Non-pigmented ciliary epithelial cell (primary cell): ENCODE measurements around the gene ELOVL2.
"Not testable (repeated sequence)": the region's sequence is repeated elsewhere in the genome, so short reads cannot be mapped to it uniquely, and the experiment has no call there.

ENCODE experiments used
- DNase-seq: peaks from one replicate; pipeline ENCODE4 v3.0.0-alpha.2; 2010; ENCODE audit warnings: low read depth

The ELOVL2 gene

DNA sequence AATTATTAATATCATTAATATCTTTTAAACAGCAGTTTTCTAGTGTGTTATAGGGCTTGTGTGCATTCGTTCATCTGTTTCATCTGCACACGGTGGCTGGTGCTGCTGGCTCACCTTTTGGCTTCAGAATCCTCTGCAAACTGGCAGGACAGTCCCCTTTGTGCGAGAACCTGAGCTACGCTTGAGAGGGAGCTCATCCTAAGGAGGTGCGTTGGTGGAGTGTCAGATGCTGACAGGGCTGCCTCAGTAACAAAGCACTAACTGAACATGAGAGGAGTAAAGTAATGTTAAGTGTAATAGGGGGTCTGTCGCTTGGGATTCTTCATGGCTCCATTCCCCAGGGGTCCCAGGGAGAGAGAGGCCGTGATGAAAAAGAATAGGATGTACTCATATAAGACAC, 22.4 kb downstream of the ELOVL2 start:
- no peak for DNase-seq

DNA sequence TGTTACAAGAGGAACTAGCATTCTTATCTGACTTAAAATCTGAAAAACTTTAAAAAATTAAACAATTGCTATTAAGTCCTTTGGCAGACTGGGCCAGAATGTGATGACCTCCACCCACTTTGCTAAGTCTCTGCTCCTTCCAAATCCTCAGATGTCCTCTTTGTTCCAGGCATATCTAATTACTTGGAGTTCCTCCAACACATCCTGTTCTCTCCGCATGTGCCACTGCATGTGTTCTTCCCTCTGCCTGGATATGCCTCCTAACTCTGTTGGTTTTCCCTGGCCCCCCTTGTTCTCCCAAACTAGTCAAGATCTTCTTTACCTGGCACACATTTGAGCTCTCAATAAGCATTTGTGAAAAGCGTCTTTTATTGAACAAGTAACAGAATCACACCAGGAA, 23.1 kb downstream of the ELOVL2 start:
- DNase-seq, result no peak

DNA sequence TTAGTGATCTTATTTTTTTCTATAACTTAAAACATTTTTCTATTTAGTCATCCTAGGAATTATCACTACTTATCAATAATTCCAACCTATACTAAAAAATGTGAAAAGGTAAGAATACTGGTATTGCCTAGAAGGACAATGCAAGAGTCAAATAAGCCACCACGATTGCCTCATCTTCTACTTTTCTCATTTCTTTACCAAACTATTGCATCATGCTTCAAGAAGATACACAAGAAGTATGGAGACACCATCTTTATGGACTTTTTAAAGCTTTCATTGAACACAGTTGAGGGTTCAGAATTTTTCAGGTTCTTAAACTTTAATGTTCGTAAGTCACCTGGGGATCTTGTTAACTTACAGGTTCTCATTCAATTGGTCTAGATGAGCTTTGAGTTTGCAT, 25.9 kb downstream of the ELOVL2 start:
- DNase-seq, result no peak

GRCh38 chr6:11017090-11017489, 27.0 kb downstream of the ELOVL2 start:
- DNase-seq, result no peak

GRCh38 chr6:11016452-11016851, 27.7 kb downstream of the ELOVL2 start:
- DNase-seq, result no peak

DNA sequence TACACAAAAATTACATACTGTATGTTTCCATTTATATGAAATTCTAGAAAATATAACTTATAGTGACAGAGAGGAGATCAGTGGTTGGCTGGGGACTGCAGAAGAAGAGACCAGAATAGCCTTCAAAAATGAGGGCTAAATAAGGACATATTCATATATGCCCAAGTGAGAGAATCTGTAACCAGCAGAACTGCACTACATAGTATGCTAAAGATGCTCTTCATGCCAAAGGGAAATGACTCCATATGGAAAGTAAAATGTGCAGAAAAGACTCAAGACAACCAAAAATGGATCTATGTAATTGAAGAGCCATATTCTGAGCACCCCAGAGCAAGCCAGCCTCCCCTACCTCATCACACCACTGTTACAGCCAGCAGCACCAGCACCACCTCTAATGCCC, 29.0 kb downstream of the ELOVL2 start:
- no peak for DNase-seq

DNA sequence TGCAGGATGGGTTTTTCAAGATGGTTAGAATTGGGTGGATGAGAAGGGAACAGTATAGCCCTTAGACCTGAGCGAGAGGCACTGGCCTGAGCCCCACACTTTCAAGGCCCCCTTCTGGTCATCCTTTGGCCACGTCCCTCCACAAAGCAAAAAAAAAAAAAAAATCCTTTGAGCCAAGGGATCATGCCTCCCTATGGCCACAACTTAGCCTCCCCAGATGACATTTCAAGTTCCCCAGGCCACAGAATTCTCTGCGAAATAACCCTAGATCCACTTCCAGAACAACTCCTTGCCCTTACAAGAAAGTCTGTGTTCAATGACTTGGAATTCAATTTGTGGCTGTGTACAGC, 30.4 kb downstream of the ELOVL2 start:
- DNase-seq, result no peak

GRCh38 chr6:11012976-11013720, 31.0 kb downstream of the ELOVL2 start:
- DNase-seq, result no peak

GRCh38 chr6:11012295-11012754, 31.8 kb downstream of the ELOVL2 start:
- no peak for DNase-seq

DNA sequence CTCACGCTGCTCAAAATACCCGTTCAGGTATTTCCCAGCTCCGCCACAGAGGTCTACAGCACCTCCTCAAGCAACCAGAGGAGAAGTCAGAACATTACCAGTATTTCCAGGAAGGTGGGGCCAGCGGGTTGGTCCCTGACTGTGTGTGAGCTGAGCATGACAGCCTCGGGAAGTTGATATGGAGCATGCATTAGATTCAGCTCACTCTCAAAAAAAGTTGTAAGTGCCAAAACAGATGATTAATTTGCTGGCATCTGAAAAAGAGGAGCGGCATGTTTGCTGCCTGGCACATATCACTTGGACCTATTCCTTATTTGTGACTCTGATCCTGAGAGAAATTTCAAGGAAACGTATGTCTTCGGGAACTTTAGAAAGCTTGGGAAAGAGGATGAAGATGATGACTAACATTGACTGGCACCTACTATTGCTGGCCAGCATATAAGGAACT, 32.3 kb downstream of the ELOVL2 start:
- no peak for DNase-seq

DNA sequence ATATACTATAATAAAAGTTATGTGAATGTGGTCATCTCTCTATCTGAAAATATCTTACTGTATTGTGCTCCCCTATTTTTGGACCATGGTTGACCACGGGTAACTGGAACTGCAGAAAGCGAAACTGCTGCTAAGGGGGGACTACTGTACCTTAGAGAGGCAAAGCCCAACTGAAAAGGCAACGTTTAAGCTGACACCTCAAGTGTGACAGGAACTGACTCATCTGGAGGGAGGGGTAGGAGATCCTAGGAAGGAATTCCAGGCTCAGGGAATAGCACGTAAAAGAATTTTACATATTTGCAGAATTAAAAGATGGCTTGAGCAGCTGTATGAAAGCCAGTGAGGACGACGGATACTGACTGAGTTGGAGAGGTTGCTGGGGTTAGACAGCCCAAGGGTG, 34.8 kb downstream of the ELOVL2 start:
- no peak for DNase-seq

DNA sequence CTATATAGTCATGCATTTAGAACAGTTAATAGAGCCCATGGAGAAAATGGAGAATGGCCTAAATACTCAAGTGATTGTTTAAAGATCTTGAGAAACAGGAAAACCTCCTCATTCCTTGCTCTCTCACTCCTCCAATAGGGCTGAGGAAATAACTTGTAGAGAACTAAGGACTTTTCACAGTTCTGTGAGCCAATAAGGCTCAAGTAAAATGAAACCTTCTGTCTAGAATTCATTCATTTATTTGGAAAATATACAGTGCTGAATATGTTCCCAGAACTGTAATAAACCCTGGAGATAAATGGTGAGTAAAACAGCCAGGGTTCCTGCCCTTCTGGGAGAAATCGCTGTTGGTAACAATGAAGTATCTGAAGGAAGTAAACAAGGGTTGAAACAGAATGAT, 35.3 kb downstream of the ELOVL2 start:
- no peak for DNase-seq

DNA sequence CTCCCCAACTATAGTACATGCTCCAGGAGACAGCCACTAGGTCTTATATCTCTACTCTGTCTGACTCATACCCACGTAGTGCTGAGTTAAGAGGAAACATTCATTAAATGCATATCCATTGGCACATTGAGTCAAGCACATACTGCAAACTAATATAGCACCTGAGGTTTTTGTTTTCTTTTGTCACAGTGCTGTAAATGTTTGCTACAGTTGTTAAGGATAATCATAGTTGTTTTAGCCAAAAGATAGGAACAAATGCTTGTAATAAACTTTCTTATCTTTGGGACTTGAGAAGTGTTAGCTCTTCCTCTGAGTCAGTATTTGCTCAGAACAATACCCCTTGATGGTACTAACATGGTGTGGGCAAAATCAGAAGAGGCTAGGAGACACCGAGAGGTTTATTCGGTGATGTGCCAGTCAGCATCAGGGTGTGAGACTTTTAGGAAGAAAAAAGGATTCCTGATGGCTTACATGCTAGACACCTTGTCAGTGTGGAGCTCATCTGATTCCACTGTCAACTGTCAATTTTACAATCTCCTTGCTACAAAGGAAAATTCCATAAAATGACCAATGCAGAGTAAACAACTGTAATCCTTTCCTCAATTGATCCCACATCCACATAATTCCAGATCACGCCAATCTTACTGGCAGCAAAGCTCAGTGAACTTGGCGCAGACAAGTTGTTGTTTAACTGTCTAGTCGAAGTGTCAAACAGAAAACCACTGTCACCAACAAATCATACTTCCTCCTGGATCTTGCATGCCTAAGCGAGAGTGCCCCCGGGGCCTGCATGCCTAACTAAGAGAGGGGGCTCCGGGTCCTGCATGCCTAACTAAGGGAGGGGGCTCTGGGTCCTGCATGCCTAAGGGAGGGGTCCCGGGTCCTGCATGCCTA, 36.1 kb downstream of the ELOVL2 start:
- DNase-seq, result peak; percentile 26

GRCh38 chr6:11006061-11006460, 38.0 kb downstream of the ELOVL2 start:
- no peak for DNase-seq

DNA sequence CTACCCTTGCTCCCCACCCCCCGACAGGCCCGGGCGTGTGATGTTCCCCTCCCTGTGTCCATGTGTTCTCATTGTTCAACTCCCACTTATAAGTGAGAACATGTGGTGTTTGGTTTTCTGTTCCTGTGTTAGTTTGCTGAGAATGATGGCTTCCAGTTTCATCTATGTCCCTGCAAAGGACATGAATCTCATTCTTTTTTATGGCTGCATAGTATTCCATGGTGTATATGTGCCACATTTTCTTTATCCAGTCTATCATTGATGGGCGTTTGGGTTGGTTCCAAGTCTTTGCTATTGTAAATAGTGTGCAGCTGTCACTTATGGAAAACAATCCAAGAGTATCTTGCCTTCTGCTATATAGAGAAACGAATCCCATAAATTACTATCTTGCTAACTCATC, 40.8 kb downstream of the ELOVL2 start:
- not testable (repeated sequence) for DNase-seq

GRCh38 chr6:11002176-11002575, 41.9 kb downstream of the ELOVL2 start:
- no peak for DNase-seq

DNA sequence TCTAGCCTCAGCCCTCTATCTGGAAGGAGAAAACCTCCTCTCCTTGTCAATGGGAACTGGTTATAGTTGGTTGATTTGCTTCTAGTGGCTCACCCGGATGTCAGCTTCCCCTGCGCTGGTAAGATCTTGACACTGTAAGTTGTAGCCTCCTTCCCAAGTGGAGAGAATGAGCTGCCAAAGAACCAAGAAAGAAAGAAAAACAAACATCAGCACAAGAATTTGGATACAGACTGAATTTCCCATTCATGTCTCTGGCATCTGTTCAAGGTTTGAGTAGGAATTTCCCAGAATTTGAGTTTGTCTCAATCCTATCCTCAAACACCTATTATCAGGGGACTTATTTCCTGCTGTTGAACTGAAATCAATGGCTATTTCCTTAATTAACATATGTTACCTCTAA, 44.1 kb downstream of the ELOVL2 start:
- no peak for DNase-seq

GRCh38 chr6:10995114-10995707, 48.9 kb downstream of the ELOVL2 start:
- DNase-seq, result no peak

DNA sequence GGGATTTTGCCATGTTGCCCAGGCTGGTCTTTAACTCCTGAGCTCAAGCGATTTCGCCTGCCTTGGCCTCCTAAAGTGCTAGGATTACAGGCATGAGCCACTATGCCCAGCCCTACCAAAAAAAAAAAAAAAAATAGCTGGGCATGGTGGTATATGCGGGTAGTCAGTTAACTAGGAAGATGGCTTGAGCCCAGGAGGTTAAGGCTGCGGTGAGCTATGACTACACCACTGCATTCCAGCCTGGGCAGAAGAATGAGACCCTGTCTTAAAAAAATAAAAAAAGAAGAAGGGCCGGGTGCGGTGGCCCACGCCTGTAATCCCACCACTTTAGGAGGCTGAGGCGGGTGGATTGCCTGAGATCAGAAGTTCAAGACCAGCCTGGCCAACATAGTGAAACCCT, 50.2 kb downstream of the ELOVL2 start:
- DNase-seq, result no peak

- DNase-seq, result no peak
These were observed 53.0 kb downstream of the ELOVL2 start for GRCh38 chr6:10991115-10991514.

DNA sequence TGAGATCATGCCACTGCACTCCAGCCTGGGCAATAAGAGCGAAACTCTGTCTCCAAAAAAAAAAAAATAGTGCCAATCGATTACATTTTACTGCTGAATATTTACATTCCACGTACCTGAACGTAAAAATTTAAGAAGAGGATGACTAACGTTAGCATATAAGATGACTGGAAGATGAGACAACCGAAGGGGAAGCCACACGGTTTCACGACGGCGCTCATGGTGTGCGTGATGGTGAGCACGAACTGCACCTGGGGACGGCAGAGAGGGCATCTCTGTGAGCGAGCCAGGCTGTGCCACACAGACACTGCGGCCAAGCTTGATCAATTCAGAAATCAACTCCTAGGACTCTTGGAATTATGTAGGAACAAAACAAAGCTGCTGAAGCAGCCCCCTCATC, 54.5 kb downstream of the ELOVL2 start:
- DNase-seq, result no peak

DNA sequence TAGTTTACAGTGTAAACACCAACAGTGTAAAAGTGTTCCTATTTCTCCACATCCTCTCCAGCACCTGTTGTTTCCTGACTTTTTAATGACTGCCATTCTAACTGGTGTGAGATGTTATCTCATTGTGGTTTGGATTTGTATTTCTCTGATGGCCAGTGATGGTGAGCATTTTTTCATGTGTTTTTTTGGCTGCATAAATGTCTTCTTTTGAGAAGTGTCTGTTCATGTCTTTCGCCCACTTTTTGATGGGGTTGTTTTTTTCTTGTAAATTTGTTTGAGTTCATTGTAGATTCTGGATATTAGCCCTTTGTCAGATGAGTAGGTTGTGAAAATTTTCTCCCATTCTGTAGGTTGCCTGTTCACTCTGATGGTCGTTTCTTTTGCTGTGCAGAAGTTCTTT, 59.1 kb downstream of the ELOVL2 start:
- DNase-seq, result not testable (repeated sequence)

GRCh38 chr6:10981409-10981808, 62.7 kb downstream of the ELOVL2 start:
- no peak for DNase-seq
